T-helper 1 cell treated with Interleukin-12 subunit alpha and Interleukin-12 subunit beta and Interleukin-4 antibody, amounts not matched to agents 30 μg/mL and 1 μg/mL, for 36 hours (primary cell): ENCODE measurements around the gene LRTM1.

ENCODE experiments used
- H3K27ac Mint-ChIP-seq: one replicate; pipeline ENCODE4 v1.8.0; 2021; ENCODE audit warnings: mild to moderate bottlenecking, mixed read lengths
- H3K27me3 Mint-ChIP-seq: one replicate; pipeline ENCODE4 v1.8.0; 2021; ENCODE audit warnings: low read depth, mixed read lengths
- H3K36me3 Mint-ChIP-seq: one replicate; pipeline ENCODE4 v1.8.0; 2021; ENCODE audit warnings: low read depth, mixed read lengths
- H3K4me1 Mint-ChIP-seq: one replicate; pipeline ENCODE4 v1.8.0; 2021; ENCODE audit warnings: low read depth, mixed read lengths
- H3K4me3 Mint-ChIP-seq: one replicate; pipeline ENCODE4 v1.8.0; 2021; ENCODE audit warnings: mild to moderate bottlenecking, moderate library complexity, mixed read lengths
- H3K9me3 Mint-ChIP-seq: one replicate; pipeline ENCODE4 v1.8.0; 2021; ENCODE audit warnings: mixed read lengths

The LRTM1 gene

DNA sequence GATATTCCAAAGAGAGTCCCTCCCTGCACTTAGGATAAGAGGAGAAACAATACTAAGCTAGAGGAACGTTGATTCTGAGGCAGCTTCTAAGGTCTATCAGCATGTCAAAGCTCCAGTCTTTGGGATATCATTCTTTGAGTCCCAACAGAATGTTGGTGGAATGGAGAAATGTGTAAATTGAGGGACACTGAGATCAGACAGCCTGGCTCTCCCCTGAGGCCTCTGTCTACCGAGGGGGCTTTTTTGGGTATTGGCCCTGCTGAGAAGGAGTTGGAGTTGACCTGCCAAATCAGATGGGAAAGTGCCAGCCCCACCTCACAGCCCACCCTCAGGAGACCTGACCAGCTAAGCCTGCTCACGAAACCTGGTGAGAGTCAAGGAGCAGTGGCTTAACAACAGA is 27.6 kb upstream of the LRTM1 start:
- Mint-ChIP-seq H3K27ac (no peak overlapping the region), H3K36me3 (no peaks in the 10 kb centered on the region), H3K4me3 (no peak overlapping the region), H3K27me3 (no peaks in the 10 kb centered on the region), H3K9me3 (no peaks in the 10 kb centered on the region), H3K4me1 (no peaks in the 10 kb centered on the region)

- Mint-ChIP-seq H3K4me1 (no peaks in the 10 kb centered on the region), H3K27me3 (no peaks in the 10 kb centered on the region), H3K4me3 (no peak overlapping the region), H3K9me3 (no peaks in the 10 kb centered on the region), H3K27ac (no peak overlapping the region), H3K36me3 (no peaks in the 10 kb centered on the region)
These were observed 26.7 kb upstream of the LRTM1 start for GRCh38 chr3:54954521-54954920.

DNA sequence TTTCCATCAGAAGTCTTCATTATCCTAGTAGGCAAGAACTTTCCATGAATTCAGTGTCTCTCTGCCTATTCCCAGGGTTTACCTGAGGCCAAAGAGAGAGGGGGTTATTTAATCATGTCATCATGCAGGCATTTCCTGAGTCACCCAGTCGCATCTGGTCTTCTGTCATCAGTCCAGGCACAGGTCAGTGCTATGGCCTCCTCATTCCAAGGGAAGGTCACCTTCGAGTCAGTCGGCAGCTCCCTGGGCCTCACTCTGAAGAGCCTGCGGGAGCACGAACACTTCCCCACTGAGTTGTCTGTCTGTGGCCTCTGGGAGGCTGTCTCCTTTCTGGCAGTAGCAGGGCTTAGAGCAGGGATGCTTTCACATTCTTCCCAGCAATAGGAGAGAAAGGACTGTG is 26.2 kb upstream of the LRTM1 start:
- H3K27ac Mint-ChIP-seq, result no peak overlapping the region
- H3K36me3 Mint-ChIP-seq, result no peaks in the 10 kb centered on the region
- H3K4me3 Mint-ChIP-seq, result no peak overlapping the region
- H3K9me3 Mint-ChIP-seq, result no peaks in the 10 kb centered on the region
- no peaks in the 10 kb centered on the region for H3K27me3 Mint-ChIP-seq
- H3K4me1 Mint-ChIP-seq, result no peaks in the 10 kb centered on the region

DNA sequence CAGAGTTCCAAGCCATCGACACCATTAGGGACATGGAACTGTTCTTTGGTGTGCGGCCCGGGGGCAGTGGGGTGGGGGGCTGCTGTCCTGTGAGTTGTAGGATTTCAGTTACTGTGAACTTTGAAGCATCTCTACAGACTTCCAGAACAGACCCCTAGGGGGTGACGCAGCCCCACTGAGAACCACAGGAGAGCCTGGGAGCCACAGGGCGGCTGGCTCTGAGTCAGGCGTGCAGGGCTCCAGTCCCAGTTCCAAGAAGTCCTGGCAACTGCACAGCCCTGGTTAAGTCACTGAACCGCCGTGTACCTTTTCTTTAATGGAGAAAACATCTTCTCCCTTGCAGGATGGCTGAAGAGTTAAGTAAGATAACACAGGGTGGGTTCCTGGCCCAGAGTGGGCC is 23.5 kb upstream of the LRTM1 start:
- Mint-ChIP-seq H3K9me3 (no peaks in the 10 kb centered on the region), H3K4me3 (no peak overlapping the region), H3K36me3 (no peaks in the 10 kb centered on the region), H3K4me1 (no peaks in the 10 kb centered on the region), H3K27me3 (no peaks in the 10 kb centered on the region), H3K27ac (no peak overlapping the region)

DNA sequence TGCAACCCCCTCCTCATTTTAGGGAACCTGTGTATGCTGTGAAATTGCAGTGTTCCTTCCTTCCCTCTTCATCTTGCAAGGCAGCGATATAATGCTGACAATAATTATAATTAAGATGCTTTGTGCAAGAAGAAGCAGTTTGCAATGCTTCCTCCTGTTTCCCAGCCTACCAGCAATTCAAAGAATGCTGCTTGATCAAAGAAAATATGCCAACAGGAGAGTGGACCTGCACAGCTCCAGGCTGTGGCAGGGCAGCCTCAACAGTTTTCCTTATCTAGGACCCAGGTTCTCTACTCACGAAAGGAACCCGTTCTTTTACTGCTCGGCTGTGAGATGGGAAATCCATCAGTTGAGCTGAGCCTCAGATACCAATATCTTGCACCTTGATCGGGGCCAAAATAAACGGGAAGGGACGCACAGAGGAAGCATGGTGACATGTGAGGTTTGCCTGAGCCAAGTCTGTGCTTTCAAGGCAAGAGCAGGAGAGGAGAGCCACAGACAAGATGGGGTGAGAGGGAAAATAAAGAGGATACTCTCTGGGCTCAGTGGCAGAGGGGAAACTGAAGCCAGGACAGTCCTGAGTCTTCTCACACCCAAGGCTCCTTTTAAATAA is 22.6 kb upstream of the LRTM1 start:
- H3K27me3 Mint-ChIP-seq, result no peaks in the 10 kb centered on the region
- H3K9me3 Mint-ChIP-seq, result no peaks in the 10 kb centered on the region
- H3K27ac Mint-ChIP-seq, result no peak overlapping the region
- H3K4me3 Mint-ChIP-seq, result no peak overlapping the region
- no peaks in the 10 kb centered on the region for H3K4me1 Mint-ChIP-seq
- H3K36me3 Mint-ChIP-seq, result no peaks in the 10 kb centered on the region

- Mint-ChIP-seq H3K27ac (no peak overlapping the region), H3K36me3 (no peaks in the 10 kb centered on the region), H3K27me3 (no peaks in the 10 kb centered on the region), H3K4me1 (no peaks in the 10 kb centered on the region), H3K4me3 (no peak overlapping the region), H3K9me3 (no peaks in the 10 kb centered on the region)
These were observed 21.7 kb upstream of the LRTM1 start for GRCh38 chr3:54949491-54950044.

- Mint-ChIP-seq H3K27me3 (no peaks in the 10 kb centered on the region), H3K36me3 (no peaks in the 10 kb centered on the region), H3K4me1 (no peaks in the 10 kb centered on the region), H3K9me3 (no peaks in the 10 kb centered on the region), H3K27ac (no peak overlapping the region), H3K4me3 (no peak overlapping the region)
These were observed 14.0 kb upstream of the LRTM1 start for GRCh38 chr3:54941690-54942362.

GRCh38 chr3:54940971-54941370 is 13.1 kb upstream of the LRTM1 start:
- H3K27me3 Mint-ChIP-seq, result no peaks in the 10 kb centered on the region
- H3K4me3 Mint-ChIP-seq, result no peak overlapping the region
- no peaks in the 10 kb centered on the region for H3K4me1 Mint-ChIP-seq
- H3K36me3 Mint-ChIP-seq, result no peaks in the 10 kb centered on the region
- H3K9me3 Mint-ChIP-seq, result no peaks in the 10 kb centered on the region
- H3K27ac Mint-ChIP-seq, result no peak overlapping the region

DNA sequence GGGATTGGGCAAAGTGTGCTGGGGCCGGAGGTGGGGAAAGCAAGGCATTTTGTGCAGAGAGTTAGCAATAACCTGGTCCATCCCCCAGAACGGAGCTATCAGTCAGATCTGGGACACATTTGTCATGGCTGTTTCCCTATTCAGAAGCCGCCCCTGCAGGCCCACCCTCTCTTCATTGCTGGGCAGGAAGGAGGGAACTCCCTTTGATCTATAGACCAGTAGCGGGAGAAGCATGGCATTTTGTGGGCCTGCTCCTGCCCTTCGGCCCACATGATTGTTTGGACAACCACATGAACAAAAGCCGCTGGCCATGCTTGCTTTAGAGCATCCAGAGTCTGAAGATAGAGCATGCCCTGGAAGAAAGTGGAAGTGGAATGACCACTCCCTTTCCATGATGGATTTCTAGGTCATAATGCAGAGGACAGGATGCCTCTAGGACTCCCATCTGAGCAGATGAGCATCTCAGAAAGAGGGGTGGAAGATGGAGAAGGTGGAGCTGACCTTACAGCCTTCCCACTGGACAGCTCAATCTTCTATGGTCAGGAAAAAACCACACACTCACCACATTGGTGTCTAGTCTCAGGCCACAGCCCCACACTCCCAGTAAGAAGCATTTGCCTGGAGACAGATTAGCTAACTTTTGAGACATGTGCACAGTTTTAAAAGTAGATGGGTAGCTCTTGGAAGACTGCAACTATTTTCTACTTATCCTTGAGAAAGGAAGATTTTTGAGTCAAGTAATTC is 11.9 kb upstream of the LRTM1 start:
- Mint-ChIP-seq H3K4me3 (no peak overlapping the region), H3K36me3 (no peaks in the 10 kb centered on the region), H3K27ac (no peak overlapping the region), H3K9me3 (no peaks in the 10 kb centered on the region), H3K4me1 (no peaks in the 10 kb centered on the region), H3K27me3 (no peaks in the 10 kb centered on the region)

DNA sequence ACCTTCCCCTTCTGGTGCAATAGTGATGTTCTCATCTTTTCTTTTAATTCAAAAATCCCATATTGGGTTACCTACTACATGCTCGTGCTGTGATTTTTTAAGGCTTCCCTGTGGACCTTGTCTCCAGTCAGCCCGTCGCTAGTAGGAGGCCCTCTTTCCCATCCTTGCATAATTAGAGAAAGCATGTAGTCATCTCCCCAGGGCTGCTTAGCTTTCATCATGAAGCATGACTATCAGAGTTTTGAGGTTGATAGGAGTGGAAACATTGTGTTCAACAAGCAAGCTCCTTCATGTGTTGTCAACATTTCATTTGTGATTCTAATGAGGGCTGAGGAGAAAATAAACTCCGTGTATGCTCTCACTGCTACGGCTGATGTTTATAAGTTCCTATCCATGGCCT is 8.7 kb upstream of the LRTM1 start:
- no peak overlapping the region for H3K27ac Mint-ChIP-seq
- no peaks in the 10 kb centered on the region for H3K4me1 Mint-ChIP-seq
- H3K27me3 Mint-ChIP-seq, result no peaks in the 10 kb centered on the region
- no peaks in the 10 kb centered on the region for H3K36me3 Mint-ChIP-seq
- no peak overlapping the region for H3K4me3 Mint-ChIP-seq
- no peaks in the 10 kb centered on the region for H3K9me3 Mint-ChIP-seq

GRCh38 chr3:54935869-54936268 is 8.0 kb upstream of the LRTM1 start:
- H3K4me1 Mint-ChIP-seq, result no peaks in the 10 kb centered on the region
- no peaks in the 10 kb centered on the region for H3K27me3 Mint-ChIP-seq
- no peaks in the 10 kb centered on the region for H3K36me3 Mint-ChIP-seq
- no peaks in the 10 kb centered on the region for H3K9me3 Mint-ChIP-seq
- no peak overlapping the region for H3K27ac Mint-ChIP-seq
- no peak overlapping the region for H3K4me3 Mint-ChIP-seq

- no peaks in the 10 kb centered on the region for H3K4me1 Mint-ChIP-seq
- H3K27ac Mint-ChIP-seq, result no peak overlapping the region
- H3K4me3 Mint-ChIP-seq, result no peak overlapping the region
- no peaks in the 10 kb centered on the region for H3K27me3 Mint-ChIP-seq
- H3K9me3 Mint-ChIP-seq, result no peaks in the 10 kb centered on the region
- no peaks in the 10 kb centered on the region for H3K36me3 Mint-ChIP-seq
These were observed 4.7 kb upstream of the LRTM1 start for GRCh38 chr3:54932606-54933005.

DNA sequence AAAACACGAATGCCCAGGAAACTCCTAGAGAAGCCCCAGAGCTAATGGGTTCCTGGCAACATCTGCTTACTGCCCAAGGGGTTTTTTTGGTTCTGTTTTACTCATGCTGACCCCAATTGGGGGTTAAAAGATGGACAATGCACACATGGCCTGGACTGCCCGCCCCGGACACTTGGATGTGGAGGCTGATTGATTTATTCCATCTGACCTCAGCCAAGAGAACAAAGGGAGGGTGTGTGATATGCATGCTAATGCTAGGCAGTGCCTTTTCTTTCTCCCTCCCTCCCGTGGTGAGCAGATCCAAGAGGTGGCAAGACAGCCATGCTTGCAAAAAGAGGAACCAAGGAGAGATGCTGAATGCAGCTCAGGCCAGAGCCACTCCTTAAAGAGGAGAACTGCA is 3.3 kb upstream of the LRTM1 start:
- Mint-ChIP-seq H3K27ac (no peak overlapping the region), H3K4me1 (no peaks in the 10 kb centered on the region), H3K9me3 (no peaks in the 10 kb centered on the region), H3K36me3 (no peaks in the 10 kb centered on the region), H3K4me3 (no peak overlapping the region), H3K27me3 (no peaks in the 10 kb centered on the region)

GRCh38 chr3:54918516-54918915 is 9.3 kb downstream of the LRTM1 start:
- H3K4me1 Mint-ChIP-seq, result no peaks in the 10 kb centered on the region
- no peaks in the 10 kb centered on the region for H3K9me3 Mint-ChIP-seq
- H3K27ac Mint-ChIP-seq, result no peak overlapping the region
- H3K4me3 Mint-ChIP-seq, result no peak overlapping the region
- no peaks in the 10 kb centered on the region for H3K36me3 Mint-ChIP-seq
- H3K27me3 Mint-ChIP-seq, result no peaks in the 10 kb centered on the region

DNA sequence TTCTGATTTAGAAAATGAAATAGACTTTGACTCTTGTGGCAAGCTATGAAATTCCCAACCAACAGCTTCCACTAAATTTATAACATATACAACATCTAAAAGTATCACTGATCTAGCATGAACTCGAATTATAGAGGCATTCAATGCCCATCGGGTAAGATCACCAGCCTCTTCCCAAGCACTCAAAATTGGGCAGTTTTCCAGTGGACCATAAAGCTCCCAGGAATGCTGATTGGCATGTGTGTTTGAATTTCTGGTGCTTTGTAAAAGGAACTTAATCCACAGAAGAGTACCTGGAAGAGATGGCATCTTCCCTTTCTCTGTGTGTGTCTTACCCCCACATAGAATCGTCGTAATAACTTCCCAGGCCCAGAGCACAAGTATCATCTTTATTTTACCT is 10.0 kb downstream of the LRTM1 start:
- H3K4me3 Mint-ChIP-seq, result no peak overlapping the region
- no peaks in the 10 kb centered on the region for H3K4me1 Mint-ChIP-seq
- no peak overlapping the region for H3K27ac Mint-ChIP-seq
- H3K36me3 Mint-ChIP-seq, result no peaks in the 10 kb centered on the region
- no peaks in the 10 kb centered on the region for H3K9me3 Mint-ChIP-seq
- no peaks in the 10 kb centered on the region for H3K27me3 Mint-ChIP-seq
